HEK293 (cell line): ENCODE data around the gene TDO2.

ENCODE experiments used
- GLI4 ChIP-seq: fragments of 450-650 bp; formaldehyde crosslinking; IDR thresholded peaks from 2 replicates; pipeline ENCODE4 v1.5.1; 2016; ENCODE audit warnings: missing biosample characterization, missing genetic modification characterization
- ZNF10 ChIP-seq: fragments of 450-650 bp; formaldehyde crosslinking; IDR thresholded peaks from 2 replicates; pipeline ENCODE4 v1.5.1; 2017; ENCODE audit warnings: missing biosample characterization, missing genetic modification characterization

DNA sequence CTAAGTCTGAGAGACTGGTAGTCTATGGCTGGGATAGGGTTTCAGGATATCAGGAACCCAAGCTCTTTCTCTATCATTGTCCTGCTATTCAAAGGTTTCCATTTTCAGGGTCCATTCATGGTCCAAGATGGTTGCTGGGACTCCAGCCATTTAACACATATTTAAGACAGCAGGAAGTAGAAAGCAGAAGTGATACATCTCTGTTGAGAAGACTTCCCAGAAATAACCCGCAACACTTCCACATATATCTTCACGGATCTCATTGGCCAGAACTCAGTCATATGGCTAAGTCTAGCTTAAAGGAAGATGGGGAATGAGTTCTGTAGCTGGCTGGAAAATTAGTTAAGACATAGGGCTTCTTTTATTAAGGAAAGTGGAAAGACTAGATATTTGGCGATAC lies 26.3 kb downstream of the TDO2 start:
- TF ChIP-seq GLI4 (tag by site-specific recombination) = no peak
- no peak for TF ChIP-seq ZNF10 (tag by site-specific recombination)
